NCI-H2227 (cell line): Measurements from ENCODE around the gene EEF2K.

Experiments
- DNase-seq: peaks from one replicate; lab custom pipeline; 2025; ENCODE audit not compliant: unreplicated experiment; lab: John Stamatoyannopoulos, UW

The EEF2K gene

DNA sequence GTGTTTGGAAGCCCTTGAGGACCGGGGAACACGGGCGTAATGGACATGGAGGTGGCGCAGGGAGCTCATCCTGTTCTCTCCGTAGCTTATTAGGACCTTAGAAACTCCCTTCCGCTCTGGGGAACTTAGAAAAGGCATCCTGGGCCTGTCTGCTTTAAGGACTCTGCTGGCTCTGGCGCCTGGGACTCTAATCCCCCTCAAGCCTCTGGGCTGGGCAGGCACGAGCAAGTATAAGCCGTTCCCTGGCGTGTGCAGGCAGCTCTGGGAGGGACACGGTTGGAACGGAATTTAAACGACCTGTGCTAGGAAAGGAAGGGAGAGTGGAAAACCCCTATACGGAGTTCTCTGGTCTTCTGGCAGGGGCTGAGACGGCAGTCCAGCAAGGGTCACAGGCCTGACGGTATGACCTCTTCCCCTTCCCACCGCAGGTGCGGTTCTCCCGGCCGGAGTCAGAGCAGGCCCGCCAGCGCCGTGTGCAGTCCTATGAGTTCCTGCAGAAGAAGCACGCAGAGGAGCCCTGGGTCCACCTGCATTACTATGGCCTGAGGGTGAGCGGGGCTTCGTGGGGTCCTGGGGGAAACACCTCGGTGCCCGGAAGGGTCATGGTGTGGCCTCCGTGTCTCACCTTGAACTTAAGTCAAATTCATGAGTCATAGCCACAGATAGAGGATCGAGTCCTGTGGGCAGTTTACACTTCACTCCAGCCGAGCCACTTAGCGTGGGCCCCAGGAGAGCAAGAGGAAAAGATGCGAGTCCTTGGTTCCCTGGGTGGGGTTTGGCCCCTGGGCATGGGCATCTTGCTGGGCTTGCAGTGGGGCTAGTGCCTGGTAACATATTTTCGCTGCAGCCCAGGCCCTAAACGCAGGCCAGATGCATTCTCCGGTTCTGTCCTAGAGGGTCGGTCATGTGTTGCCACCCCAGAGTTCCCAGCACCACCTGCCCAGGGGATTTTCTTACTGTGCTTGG is 108.9 kb downstream of the EEF2K start:
- no peak for DNase-seq

- DNase-seq: no peak
Measured at GRCh38 chr16:22315979-22316378, 109.9 kb downstream of the EEF2K start.

DNA sequence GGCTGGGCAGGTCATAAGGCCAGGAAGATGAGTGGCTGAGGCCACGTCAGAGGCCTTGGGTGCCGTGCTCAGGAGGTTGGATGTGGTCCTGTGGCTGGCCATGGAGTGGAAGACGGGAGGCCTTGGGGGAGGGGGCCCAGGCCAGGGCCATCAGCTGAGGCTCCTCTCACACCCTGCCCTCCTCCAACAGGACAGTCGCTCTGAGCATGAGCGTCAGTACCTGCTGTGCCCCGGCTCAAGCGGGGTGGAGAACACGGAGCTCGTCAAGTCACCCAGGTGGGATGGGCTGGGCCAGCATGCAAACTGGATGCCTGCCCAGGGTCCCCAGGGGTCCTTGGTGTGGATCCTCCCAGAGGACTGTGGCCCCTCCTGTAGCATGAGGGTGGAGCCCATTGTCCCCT is 110.3 kb downstream of the EEF2K start:
- no peak for DNase-seq

DNA sequence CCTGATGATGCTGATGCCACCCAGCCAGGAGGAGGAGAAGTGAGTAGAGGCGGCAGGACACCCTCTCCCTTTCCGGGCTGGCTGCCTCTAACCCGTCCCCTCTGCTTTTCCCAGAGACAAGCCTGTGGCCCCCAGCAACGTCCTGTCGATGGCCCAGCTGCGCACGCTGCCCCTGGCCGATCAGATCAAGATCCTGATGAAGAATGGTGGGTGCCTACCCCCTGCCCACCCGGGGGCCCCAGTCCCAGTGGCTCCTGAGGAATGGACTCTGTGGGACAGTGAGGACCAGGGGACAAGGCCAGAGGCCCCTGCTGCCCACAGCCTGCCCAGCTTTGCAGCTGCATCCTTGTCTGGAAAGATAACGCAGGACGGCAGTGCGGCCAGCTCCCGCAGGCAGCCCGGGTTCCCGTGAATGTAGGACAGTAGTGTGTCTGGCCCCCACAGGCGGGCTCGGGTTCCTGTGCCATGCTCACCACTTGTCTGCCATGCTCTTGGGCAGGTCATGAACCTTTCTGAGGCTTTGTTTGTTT is 111.0 kb downstream of the EEF2K start:
- DNase-seq: no peak

DNA sequence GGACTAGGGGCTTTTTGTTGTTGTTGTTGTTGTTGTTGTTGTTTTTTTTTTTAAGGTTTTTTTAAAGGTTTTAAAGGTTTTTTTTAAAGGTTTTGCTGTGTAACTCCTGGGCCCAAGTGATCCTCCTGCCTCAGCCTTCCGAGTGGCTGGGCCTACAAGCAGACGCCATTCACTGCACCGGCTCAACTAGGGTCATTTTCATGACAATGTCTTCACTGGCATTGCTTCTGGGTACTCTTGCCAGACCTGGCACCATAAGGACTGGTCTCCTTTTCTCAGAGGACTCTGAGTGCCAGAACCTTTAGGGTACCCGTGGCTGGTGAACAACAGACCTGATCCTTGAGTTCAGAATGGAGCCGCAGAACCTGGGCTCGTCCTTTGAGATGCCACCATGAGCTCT is 111.5 kb downstream of the EEF2K start:
- DNase-seq: no peak

DNA sequence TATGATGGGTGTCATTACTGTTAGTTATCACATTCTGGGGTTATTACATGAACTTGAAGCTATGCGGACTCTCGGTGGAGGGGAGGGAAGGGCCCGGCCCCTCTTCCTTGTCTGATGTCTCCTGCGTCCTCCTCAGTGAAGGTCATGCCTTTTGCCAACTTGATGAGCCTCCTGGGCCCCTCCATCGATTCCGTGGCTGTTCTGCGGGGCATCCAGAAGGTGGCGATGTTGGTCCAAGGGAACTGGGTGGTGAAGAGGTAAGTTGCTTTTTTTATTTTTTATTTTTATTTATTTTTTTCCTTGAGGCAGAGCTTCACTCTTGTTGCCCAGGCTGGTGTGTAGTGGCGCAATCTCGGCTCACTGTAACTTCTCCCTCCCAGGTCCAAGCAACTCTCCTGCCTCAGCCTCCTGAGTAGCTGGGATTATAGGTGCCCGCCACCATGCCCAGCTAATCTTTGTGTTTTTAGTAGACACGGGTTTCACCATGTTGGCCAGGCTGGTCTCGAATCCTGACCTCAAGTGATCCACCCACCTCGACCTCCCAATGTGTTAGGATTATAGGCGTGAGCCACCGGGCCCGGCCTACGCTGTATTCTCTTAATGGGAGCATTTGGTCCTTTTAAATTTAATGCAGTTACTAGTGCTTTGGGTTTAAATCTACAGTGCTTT is 112.7 kb downstream of the EEF2K start:
- peak; percentile 4 for DNase-seq

DNA sequence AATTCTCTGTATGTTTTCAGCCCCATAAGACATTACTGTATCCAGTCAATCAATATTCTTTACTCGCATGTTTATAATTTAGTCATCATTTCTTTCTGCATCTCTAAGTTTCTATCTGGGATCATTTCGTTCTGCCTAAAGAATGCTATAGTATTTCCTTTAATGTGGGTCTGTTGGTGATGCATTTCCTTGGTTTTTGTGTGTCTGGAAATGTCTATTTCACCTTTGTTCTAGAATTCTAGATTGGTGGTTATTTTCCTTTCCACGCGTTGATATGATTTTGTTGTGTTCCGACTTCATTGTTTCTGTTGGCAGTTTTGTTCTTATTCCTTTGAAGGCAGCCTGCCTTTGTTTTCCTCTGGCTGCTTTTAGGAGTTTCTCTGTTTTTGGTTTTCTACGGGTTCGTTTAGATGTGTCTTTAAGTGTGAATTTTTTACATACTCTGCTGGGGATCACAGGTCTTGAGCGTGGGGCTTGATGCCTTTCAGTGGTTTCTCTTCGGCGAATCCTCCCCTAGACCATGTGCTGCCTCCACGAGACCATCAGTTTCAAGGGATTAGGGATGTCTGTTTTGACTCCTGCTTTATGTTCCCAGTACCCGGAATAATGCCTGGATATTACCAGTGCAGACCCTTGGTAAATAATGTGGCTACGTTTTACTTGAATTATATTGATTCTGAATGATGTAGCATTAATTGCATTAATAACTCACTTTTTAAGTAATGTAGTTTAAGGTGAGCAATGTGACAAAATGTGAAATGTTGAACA is 114.7 kb downstream of the EEF2K start:
- no peak for DNase-seq

DNA sequence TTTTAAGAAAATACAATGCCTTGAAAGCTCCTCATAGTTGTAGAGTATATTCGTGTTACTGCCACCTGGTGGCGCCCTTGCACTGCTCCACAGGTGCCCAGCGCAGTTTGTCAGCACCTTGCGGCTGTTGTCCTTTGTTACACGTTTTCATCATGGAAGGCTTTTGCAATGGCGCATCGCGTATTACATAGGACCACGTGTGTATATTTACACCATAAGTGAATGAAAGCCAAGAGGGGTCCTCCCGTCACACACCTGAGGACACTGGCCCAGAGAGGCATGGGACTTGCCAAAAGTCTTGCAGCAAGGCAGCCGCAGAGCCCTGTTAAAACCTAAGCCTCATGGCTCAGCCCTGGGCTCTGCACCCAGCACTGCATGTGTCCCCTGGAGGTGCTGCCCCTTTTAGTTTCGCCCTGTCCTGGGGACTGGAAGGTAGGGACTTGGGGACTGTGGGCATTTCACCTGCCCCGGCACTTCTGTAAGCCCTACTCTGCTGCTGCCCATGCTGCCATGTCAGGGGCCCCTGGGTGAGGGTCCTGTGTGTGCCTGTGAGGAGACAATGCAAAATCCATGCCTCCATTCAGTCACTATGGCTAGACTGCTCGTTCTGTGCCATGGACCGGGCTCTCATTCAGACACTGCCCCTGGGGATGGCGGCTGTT is 115.4 kb downstream of the EEF2K start:
- peak; percentile 86 for DNase-seq

GRCh38 chr16:22322021-22322471 is 116.0 kb downstream of the EEF2K start:
- no peak for DNase-seq

- DNase-seq: no peak
Measured at GRCh38 chr16:22322741-22323140, 116.7 kb downstream of the EEF2K start.

GRCh38 chr16:22323173-22323958 is 117.3 kb downstream of the EEF2K start:
- DNase-seq: no peak

GRCh38 chr16:22323959-22324786 is 118.1 kb downstream of the EEF2K start:
- DNase-seq: no peak

DNA sequence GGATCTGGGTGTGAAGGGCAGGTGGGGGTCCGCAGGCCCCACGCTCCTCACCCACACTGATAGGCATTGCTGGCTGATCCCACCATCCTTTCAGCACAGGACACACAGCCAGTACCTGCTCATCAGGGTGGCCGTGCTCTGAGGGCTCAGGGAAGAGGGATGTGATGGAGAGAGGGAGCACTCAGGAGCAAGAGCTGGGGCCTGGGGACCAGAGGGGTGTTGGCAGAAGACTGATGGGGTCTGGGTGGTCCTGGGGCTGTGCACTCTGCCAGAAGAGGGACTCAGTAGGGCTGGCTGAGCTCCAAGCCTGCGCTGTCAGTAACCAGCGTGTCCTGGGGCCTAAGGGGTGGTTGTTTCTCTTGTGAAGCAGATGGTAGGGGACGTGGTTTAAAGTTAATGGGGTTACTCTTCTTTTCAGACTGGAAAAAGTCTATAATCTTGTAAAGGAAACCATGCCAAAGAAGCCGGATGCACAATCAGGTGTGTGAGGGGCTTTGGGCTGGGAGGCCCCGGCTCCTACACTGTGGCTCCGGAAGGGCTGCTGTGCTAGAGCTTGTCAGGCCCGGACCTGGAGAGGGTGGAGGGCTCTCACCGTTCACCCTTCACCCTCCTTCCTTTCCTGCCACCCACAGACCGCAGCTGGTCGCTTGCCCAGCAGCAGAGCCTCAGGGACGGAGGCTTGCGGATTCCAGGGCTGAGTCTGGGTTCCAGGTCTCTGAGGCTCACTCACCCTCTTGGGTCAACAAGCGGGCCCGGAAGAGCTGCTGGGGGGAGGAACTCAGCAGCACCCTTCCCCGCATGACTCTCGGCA is 118.9 kb downstream of the EEF2K start:
- DNase-seq: no peak

DNA sequence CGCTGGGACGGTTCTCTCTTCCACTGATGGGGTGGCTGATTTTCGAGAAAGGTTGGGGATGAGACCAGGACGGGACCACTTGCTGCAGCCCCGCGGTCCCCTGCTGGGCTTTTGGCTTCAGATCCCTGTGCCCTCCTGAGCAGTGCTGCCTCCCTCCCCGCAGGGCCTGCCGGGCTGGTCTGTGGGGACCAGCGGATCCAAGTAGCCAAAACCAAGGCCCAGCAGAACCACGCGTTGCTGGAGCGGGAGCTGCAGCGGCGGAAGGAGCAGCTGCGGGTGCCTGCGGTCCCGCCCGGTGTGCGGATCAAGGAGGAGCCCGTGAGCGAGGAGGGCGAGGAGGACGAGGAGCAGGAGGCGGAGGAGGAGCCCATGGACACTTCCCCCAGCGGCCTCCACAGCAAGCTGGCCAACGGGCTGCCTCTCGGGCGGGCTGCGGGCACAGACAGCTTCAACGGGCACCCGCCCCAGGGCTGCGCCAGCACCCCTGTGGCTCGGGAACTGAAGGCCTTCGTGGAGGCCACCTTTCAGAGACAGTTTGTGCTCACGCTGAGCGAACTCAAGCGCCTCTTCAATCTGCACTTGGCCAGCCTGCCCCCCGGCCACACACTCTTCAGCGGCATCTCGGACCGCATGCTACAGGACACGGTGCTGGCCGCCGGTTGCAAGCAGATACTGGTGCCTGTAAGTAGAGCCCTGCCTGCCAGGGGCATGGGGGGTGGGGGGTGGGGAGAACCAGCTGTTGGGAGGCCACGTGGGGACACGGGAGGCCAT is 119.7 kb downstream of the EEF2K start:
- DNase-seq: no peak

DNA sequence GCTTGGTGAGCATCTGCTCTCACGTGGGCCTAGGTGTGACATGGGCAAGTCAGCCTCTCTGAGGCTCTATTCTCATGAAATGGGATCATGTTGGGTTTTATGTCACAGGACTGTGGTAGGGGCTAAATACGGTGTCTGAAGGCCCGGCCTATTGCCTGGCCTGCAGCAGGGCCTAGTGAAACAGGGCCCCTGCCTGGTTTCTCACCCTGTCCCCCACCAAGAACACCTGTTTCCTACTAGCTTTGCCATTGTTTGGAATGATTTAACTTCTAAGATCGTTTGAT is 120.2 kb downstream of the EEF2K start:
- DNase-seq: no peak

DNA sequence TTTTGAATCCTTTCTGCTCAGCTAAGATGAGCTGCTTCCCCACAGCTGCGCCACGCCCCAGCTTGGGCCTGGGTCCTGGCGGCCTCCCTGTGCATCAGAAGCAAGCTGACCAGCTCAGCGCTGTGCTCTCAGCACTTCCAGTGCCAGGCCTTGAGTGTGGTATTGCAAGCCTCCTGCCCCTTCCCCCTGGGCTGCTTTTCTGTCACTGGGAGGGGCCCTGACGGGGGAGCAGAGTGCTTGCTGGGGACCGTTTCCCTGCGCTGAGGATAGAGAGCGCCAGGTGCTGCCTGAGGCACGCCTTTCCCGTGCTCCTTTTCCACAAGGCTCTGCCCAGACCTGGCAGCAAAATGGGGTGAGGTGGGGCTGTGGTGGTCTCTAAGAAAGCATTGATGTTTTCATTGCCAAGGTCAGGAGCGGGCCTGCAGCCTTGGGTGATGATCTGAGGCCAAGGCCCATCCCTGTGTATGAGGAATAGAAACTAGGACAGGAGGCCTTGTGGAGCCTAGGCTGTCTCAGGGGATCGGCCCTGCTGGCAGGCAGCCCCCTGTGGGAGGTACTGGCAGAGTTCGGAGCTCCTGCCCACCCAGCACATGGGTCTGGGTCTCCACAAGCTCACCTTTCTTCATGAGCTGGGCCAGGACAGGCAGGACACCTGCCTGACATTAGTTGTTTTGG is 120.8 kb downstream of the EEF2K start:
- no peak for DNase-seq

GRCh38 chr16:22327446-22327775 is 121.3 kb downstream of the EEF2K start:
- no peak for DNase-seq
